GM12878 (cell line): ENCODE measurements around the gene MASTL. TPM values are rescaled to one million over a fixed set of nuclear protein-coding genes. Genes with fewer than 3 reads are reported as not detected.

ENCODE experiments used
- ATAC-seq: fragments of 200-7000 bp; cut with Tn5 transposase; 3 replicates; pipeline ENCODE4 v1.9.1; 2020; ENCODE audit warnings: mild to moderate bottlenecking, moderate library complexity
- BruUV-seq: library from RNA; stranded (reverse); fragments of 400-500 nt; replicated peaks from 2 replicates; lab custom pipeline; 2021; lab: Mats Ljungman, UMichigan
- CTCF ChIA-PET: fragments of 300-600 bp; sonication (Branson Sonifier 250); formaldehyde crosslinking; extraction: SDS; loops from one replicate; lab custom pipeline; 2021; ENCODE audit warnings: inconsistent platforms; lab: Yijun Ruan, JAX
- POLR2A ChIA-PET: fragments of 350-600 bp; formaldehyde crosslinking; extraction: SDS; loops from one replicate; lab custom pipeline; 2021; ENCODE audit warnings: inconsistent platforms; lab: Charles Lee
- RAD21 ChIA-PET: fragments of 300-600 bp; sonication (Branson Sonifier 250); formaldehyde crosslinking; loops from one replicate; lab custom pipeline; 2023; ENCODE audit warnings: antibody characterized with exemption; ENCODE audit not compliant: unreplicated experiment; lab: Charles Lee
- SMC1A ChIA-PET: fragments of 300-600 bp; sonication (Branson Sonifier 250); formaldehyde crosslinking; loops from one replicate; lab custom pipeline; 2023; ENCODE audit not compliant: unreplicated experiment, uncharacterized antibody; lab: Charles Lee
- DNase-seq: peaks from one replicate; pipeline ENCODE4 v3.0.0-alpha.2; 2011; ENCODE audit warnings: low read depth, low spot score
- FAIRE-seq: peaks from 3 replicates; lab custom pipeline; 2011; peaks lifted over from hg19 to GRCh38; lab: Jason Lieb, UNC
- H2AFZ ChIP-seq: 2 replicates; pipeline ENCODE4 v1.6.0; 2011; ENCODE audit warnings: low read depth, low read length, control low read depth; ENCODE audit not compliant: control insufficient read depth
- H3K27ac ChIP-seq: 2 replicates; pipeline ENCODE4 v1.5.1; 2011; ENCODE audit warnings: control low read depth; ENCODE audit not compliant: control insufficient read depth, insufficient read depth
- H3K27me3 ChIP-seq, 2 experiments: replicated peaks in 1 of 2; 2 replicates each; pipeline versions ENCODE4 v1.6.0 to v1.6.1; 2011; ENCODE audit warnings: low read length in 1 of 2; ENCODE audit not compliant: control insufficient read depth in 2 of 2, insufficient read depth in 2 of 2
- H3K36me3 ChIP-seq, 2 experiments: 2 replicates each; pipeline ENCODE4 v1.5.1; 2011; ENCODE audit warnings: low read length in 1 of 2; ENCODE audit not compliant: control insufficient read depth in 2 of 2, insufficient read depth in 2 of 2
- H3K4me1 ChIP-seq: 2 replicates; pipeline ENCODE4 v1.6.1; 2011; ENCODE audit warnings: mild to moderate bottlenecking, low read length, moderate library complexity, mixed read lengths; ENCODE audit not compliant: control insufficient read depth, insufficient read depth
- H3K4me2 ChIP-seq: 2 replicates; pipeline ENCODE4 v1.6.0; 2011; ENCODE audit warnings: control low read depth; ENCODE audit not compliant: control insufficient read depth, insufficient read depth
- H3K4me3 ChIP-seq: fragments of 200-600 bp; sonication (generic); 2 replicates; pipeline ENCODE4 v1.5.1; 2016
- H3K79me2 ChIP-seq: 2 replicates; pipeline ENCODE4 v1.6.0; 2011; ENCODE audit warnings: low read length; ENCODE audit not compliant: control insufficient read depth, insufficient read depth
- H3K9ac ChIP-seq: 2 replicates; pipeline ENCODE4 v1.8.0; 2011; ENCODE audit warnings: low read length, control low read depth, mixed read lengths; ENCODE audit not compliant: control insufficient read depth, insufficient read depth
- H3K9me3 ChIP-seq: replicated peaks from 3 replicates; pipeline ENCODE4 v1.5.1; 2011; ENCODE audit warnings: mild to moderate bottlenecking, low read length; ENCODE audit not compliant: control insufficient read depth, insufficient read depth
- H4K20me1 ChIP-seq: 2 replicates; pipeline ENCODE4 v1.6.0; 2011; ENCODE audit not compliant: control insufficient read depth, insufficient read depth
- BCL11A ChIP-seq: IDR thresholded peaks from 2 replicates; pipeline ENCODE4 v1.6.1; 2011; ENCODE audit warnings: low read depth, low read length
- EZH2 ChIP-seq: IDR thresholded peaks from 2 replicates; pipeline ENCODE4 v1.6.1; 2012; ENCODE audit warnings: low read depth, mild to moderate bottlenecking, control low read depth, inconsistent platforms, low read length, borderline replicate concordance; ENCODE audit not compliant: control insufficient read depth
- IKZF1 ChIP-seq: fragments of 450-650 bp; conservative IDR thresholded peaks from 2 replicates; pipeline ENCODE4 v1.6.1; 2017; ENCODE audit warnings: antibody characterized with exemption, mild to moderate bottlenecking
- MTA3 ChIP-seq: IDR thresholded peaks from 2 replicates; pipeline ENCODE4 v1.6.1; 2012; ENCODE audit warnings: low read length, inconsistent platforms, borderline replicate concordance
- RELA ChIP-seq: fragments of 450-650 bp; IDR thresholded peaks from 2 replicates; pipeline ENCODE4 v1.8.0; 2014; ENCODE audit warnings: borderline replicate concordance; ENCODE audit not compliant: partially characterized antibody
- TCF7 ChIP-seq: IDR thresholded peaks from 2 replicates; pipeline ENCODE4 v1.6.1; 2014; ENCODE audit warnings: antibody characterized with exemption, borderline replicate concordance
- ZBTB4 ChIP-seq: fragments of 450-650 bp; formaldehyde crosslinking; IDR thresholded peaks from 2 replicates; pipeline ENCODE4 v1.4.0; 2022; ENCODE audit warnings: mild to moderate bottlenecking, moderate library complexity
- ZNF687 ChIP-seq: fragments of 450-650 bp; IDR thresholded peaks from 2 replicates; pipeline ENCODE4 v1.6.1; 2017; ENCODE audit warnings: mild to moderate bottlenecking, moderate library complexity
- WGBS: methylation state at CpG from one replicate; pipeline ENCODE4 v1.1.6; 2016; ENCODE audit warnings: low lambda C conversion rate; ENCODE audit not compliant: insufficient replicate concordance, insufficient coverage; ENCODE audit errors: missing lambda C conversion rate; 5-methylcytosine and 5-hydroxymethylcytosine counted together
- in situ Hi-C: fragments of 300-500 bp; cut with MboI; formaldehyde crosslinking; loops from 9 replicates; pipeline ENCODE4 v1.14.3; 2018; ENCODE audit warnings: mixed read lengths
- intact Hi-C: fragments of 100-400 bp; cut with micrococcal nuclease; formaldehyde crosslinking; loops from one replicate; pipeline ENCODE4 v1.14.2; 2022; ENCODE audit not compliant: unreplicated experiment
- polyA plus RNA-seq, 11 experiments: library from polyadenylated mRNA; depleted of rRNA in 4 of 11; unstranded in 6 of 11; stranded (reverse) in 5 of 11; fragments of >200 nt; fragmentation: Nextera tagmentation in 4 of 11; fragmentation: Illumina TruSeq in 1 of 11; extraction: Ambion mirVana in 4 of 11; extraction: Trizol in 1 of 11; gene quantifications; 1 replicate in 1 of 11; 2 replicates in 10 of 11; pipeline versions ENCODE4 v1.2.1 to v1.2.3, GENCODE V29; 2011 to 2016; ENCODE audit warnings: inconsistent platforms in 2 of 11, missing spikeins in 2 of 11, low read depth in 1 of 11
- total RNA-seq, 4 experiments: library from RNA; depleted of rRNA in 3 of 4; stranded (reverse); fragments of >200 nt in 3 of 4; fragmentation: Illumina TruSeq in 1 of 4; extraction: Trizol in 1 of 4; gene quantifications; 2 replicates each; pipeline versions ENCODE4 v1.2.1 to v1.2.3, GENCODE V29; 2013 to 2021

MASTL gene
- total and polyA plus RNA-seq, 10 of the 15 experiments (the other 5 are each of a cell fraction or from before 2014, with no cell fraction given): 7.1 to 36.9 (median 21.3) TPM

GRCh38 chr10:27207350-27207749 lies 52.2 kb downstream of the MASTL start:
- ChIA-PET RAD21 (no interaction called here), CTCF (interaction anchor here (1.2 kb wide), 2 partner anchors 14 to 16 kb away, joined by 3 to 4 read pairs; no protein-coding TSS in a partner anchor), SMC1A (no interaction called here), POLR2A (no interaction called here)
- DNase-seq (no peak), FAIRE-seq (no peak), ATAC-seq (no peak)
- intact Hi-C loops (no loop called here), in situ Hi-C loops (no loop called here)
- Histone ChIP-seq H3K4me2 (no peak overlapping the region), H3K9ac (no peak overlapping the region), H3K27ac (no peak overlapping the region), H2AFZ (no peak overlapping the region), H3K79me2 (no peaks in the 10 kb centered on the region), H3K9me3 (no peaks in the 10 kb centered on the region), H3K27me3 (no peaks in the 10 kb centered on the region), H4K20me1 (no peaks in the 10 kb centered on the region), H3K36me3 (peaks cover 3 to 7% of the 10 kb centered on the region in 2 experiments), H3K4me1 (no peaks in the 10 kb centered on the region), H3K4me3 (no peak overlapping the region)
- 98% methylated on average over 2 of the region's 2 CpGs for WGBS
- TF ChIP-seq TCF7 (no peak), BCL11A (no peak), MTA3 (no peak), EZH2 (no peak), ZBTB4 (no peak), ZNF687 (no peak), IKZF1 (no peak), RELA (no peak)
- no TSS peak for BruUV-seq
